Measurements from ENCODE around the gene CCL22. TPM values are rescaled to one million over a fixed set of nuclear protein-coding genes. Genes with fewer than 3 reads are reported as not detected.

The CCL22 gene
- polyA plus RNA-seq, 1 donor from 2014 or later, result not detected

- Histone ChIP-seq H3K4me3 (ENCODE audit: low read length) (no peak overlapping the region), H3F3A (ENCODE audit: insufficient read depth, low read length, poor library complexity, severe bottlenecking) (no peaks in the 10 kb centered on the region), H4K20me1 (ENCODE audit: insufficient read depth) (no peaks in the 10 kb centered on the region), H3K4me2 (ENCODE audit: low read length) (no peak overlapping the region), H3K27me3 (ENCODE audit: insufficient read depth, low read depth, low read length) (no peaks in the 10 kb centered on the region), H3K36me3 (ENCODE audit: insufficient read depth, low read length) (no peaks in the 10 kb centered on the region), H3K27ac (ENCODE audit: low read length) (no peak overlapping the region), H3K9me3 (ENCODE audit: low read length) (no peaks in the 10 kb centered on the region), H2AFZ (ENCODE audit: low read depth, low read length) (no peak overlapping the region), H3K9me2 (ENCODE audit: insufficient read depth, low read length) (no peaks in the 10 kb centered on the region), H3K79me2 (replicated peaks; ENCODE audit: insufficient read depth, low read length) (no peaks in the 10 kb centered on the region), H3K9ac (ENCODE audit: low read length) (no peak overlapping the region)
- no peak for TF ChIP-seq EP300 (conservative IDR thresholded peaks at IDR 0.05; ENCODE audit: poor library complexity, severe bottlenecking)
- no peak for TF ChIP-seq SMC3 (conservative IDR thresholded peaks at IDR 0.05; ENCODE audit: poor library complexity)
- no peak for TF ChIP-seq RAD21 (conservative IDR thresholded peaks at IDR 0.05)
- no peak for TF ChIP-seq CTCF (IDR thresholded peaks at IDR 0.05; ENCODE audit: poor library complexity, severe bottlenecking)
- TF ChIP-seq POLR2AphosphoS5 (IDR thresholded peaks at IDR 0.05), result no peak
- no peak for TF ChIP-seq TAF1 (IDR thresholded peaks at IDR 0.05; ENCODE audit: low read depth)
- no peak for TF ChIP-seq MXI1 (conservative IDR thresholded peaks at IDR 0.05; ENCODE audit: poor library complexity, severe bottlenecking)
- TF ChIP-seq EZH2 (IDR thresholded peaks at IDR 0.05; ENCODE audit: borderline replicate concordance, insufficient read depth, low read length, poor library complexity, severe bottlenecking), result no peak
Observed at GRCh38 chr16:57315416-57315815, 43.2 kb upstream of the CCL22 start.

- TF ChIP-seq POLR2AphosphoS5 (IDR thresholded peaks at IDR 0.05) (no peak), RAD21 (conservative IDR thresholded peaks at IDR 0.05) (no peak), REST (IDR thresholded peaks at IDR 0.05; ENCODE audit: borderline replicate concordance) (no peak), CTCF (IDR thresholded peaks at IDR 0.05; ENCODE audit: poor library complexity, severe bottlenecking) (no peak), TAF1 (IDR thresholded peaks at IDR 0.05; ENCODE audit: low read depth) (no peak), SMC3 (conservative IDR thresholded peaks at IDR 0.05; ENCODE audit: poor library complexity) (no peak), MXI1 (conservative IDR thresholded peaks at IDR 0.05; ENCODE audit: poor library complexity, severe bottlenecking) (no peak), EP300 (conservative IDR thresholded peaks at IDR 0.05; ENCODE audit: poor library complexity, severe bottlenecking) (no peak), EZH2 (IDR thresholded peaks at IDR 0.05; ENCODE audit: borderline replicate concordance, insufficient read depth, low read length, poor library complexity, severe bottlenecking) (no peak)
- Histone ChIP-seq H4K20me1 (ENCODE audit: insufficient read depth) (no peaks in the 10 kb centered on the region), H3K79me2 (replicated peaks; ENCODE audit: insufficient read depth, low read length) (no peaks in the 10 kb centered on the region), H3F3A (ENCODE audit: insufficient read depth, low read length, poor library complexity, severe bottlenecking) (no peaks in the 10 kb centered on the region), H3K36me3 (ENCODE audit: insufficient read depth, low read length) (no peaks in the 10 kb centered on the region), H2AFZ (ENCODE audit: low read depth, low read length) (no peak overlapping the region), H3K4me2 (ENCODE audit: low read length) (no peak overlapping the region), H3K27ac (ENCODE audit: low read length) (no peak overlapping the region), H3K9ac (ENCODE audit: low read length) (no peak overlapping the region), H3K4me3 (ENCODE audit: low read length) (no peak overlapping the region), H3K9me3 (ENCODE audit: low read length) (no peaks in the 10 kb centered on the region), H3K27me3 (ENCODE audit: insufficient read depth, low read depth, low read length) (no peaks in the 10 kb centered on the region), H3K9me2 (ENCODE audit: insufficient read depth, low read length) (no peaks in the 10 kb centered on the region)
Observed at GRCh38 chr16:57316390-57317017, 42.1 kb upstream of the CCL22 start.
